A549 (cell line): ENCODE results near the gene PCDHGB5.

Source experiments
- CHD2 ChIP-seq: fragments of 150-350 bp; IDR thresholded peaks from 2 replicates; pipeline ENCODE4 v1.6.1; 2014; ENCODE audit warnings: low read length; ENCODE audit not compliant: partially characterized antibody
- EP300 ChIP-seq, 2 experiments: fragments of >200 bp; sonication (Bioruptor Twin); formaldehyde crosslinking; IDR thresholded peaks; 2 replicates in 1 of 2; 3 replicates in 1 of 2; pipeline ENCODE4 v1.6.1; 2016 to 2017
- GATA3 ChIP-seq: IDR thresholded peaks from 2 replicates; pipeline ENCODE4 v1.6.1; 2012; ENCODE audit warnings: borderline replicate concordance
- MAX ChIP-seq: IDR thresholded peaks from 2 replicates; pipeline ENCODE4 v1.6.1; 2012
- ZFP36 ChIP-seq: fragments of 450-650 bp; IDR thresholded peaks from 2 replicates; pipeline ENCODE4 v1.6.1; 2014; ENCODE audit warnings: borderline replicate concordance; ENCODE audit not compliant: partially characterized antibody
- TF ChIP-seq, protein P1 (sequence below): fragments of >200 bp; sonication (Bioruptor Twin); formaldehyde crosslinking; IDR thresholded peaks from 3 replicates; pipeline ENCODE4 v1.5.1; 2016
- TF ChIP-seq, protein P2 (sequence below): IDR thresholded peaks from 2 replicates; pipeline ENCODE4 v1.6.1; 2012

GRCh38 chr5:141398608-141399007, 861 bp downstream of the PCDHGB5 start:
- TF ChIP-seq MAX (no peak), CHD2 (no peak), EP300 (IDR thresholded peaks at IDR 0.05) (no peak), GATA3 (no peak), ZFP36 (no peak)
- TF ChIP-seq, protein P1, sequence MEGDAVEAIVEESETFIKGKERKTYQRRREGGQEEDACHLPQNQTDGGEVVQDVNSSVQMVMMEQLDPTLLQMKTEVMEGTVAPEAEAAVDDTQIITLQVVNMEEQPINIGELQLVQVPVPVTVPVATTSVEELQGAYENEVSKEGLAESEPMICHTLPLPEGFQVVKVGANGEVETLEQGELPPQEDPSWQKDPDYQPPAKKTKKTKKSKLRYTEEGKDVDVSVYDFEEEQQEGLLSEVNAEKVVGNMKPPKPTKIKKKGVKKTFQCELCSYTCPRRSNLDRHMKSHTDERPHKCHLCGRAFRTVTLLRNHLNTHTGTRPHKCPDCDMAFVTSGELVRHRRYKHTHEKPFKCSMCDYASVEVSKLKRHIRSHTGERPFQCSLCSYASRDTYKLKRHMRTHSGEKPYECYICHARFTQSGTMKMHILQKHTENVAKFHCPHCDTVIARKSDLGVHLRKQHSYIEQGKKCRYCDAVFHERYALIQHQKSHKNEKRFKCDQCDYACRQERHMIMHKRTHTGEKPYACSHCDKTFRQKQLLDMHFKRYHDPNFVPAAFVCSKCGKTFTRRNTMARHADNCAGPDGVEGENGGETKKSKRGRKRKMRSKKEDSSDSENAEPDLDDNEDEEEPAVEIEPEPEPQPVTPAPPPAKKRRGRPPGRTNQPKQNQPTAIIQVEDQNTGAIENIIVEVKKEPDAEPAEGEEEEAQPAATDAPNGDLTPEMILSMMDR, result no peak
- TF ChIP-seq, protein P2, sequence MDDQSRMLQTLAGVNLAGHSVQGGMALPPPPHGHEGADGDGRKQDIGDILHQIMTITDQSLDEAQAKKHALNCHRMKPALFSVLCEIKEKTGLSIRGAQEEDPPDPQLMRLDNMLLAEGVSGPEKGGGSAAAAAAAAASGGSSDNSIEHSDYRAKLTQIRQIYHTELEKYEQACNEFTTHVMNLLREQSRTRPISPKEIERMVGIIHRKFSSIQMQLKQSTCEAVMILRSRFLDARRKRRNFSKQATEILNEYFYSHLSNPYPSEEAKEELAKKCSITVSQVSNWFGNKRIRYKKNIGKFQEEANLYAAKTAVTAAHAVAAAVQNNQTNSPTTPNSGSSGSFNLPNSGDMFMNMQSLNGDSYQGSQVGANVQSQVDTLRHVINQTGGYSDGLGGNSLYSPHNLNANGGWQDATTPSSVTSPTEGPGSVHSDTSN, result no peak
